ENCODE results near the gene GUCD1. TPM values are rescaled to one million over a fixed set of nuclear protein-coding genes. Genes with fewer than 3 reads are reported as not detected.

Gene GUCD1
- total and polyA plus RNA-seq, 2 of the 13 experiments (the other 11 are each of a cell fraction or from before 2014, with no cell fraction given) = 128 to 245 TPM

- TF ChIP-seq MXD4 (CRISPR knock-in tag; IDR thresholded peaks at IDR 0.05) = peak; percentile 91
- no peak for TF ChIP-seq HMGA1 (CRISPR knock-in tag; conservative IDR thresholded peaks at IDR 0.05)
- no peak for TF ChIP-seq ZNF549 (CRISPR knock-in tag; IDR thresholded peaks at IDR 0.05)
- TF ChIP-seq ZNF839 (CRISPR knock-in tag; IDR thresholded peaks at IDR 0.05; ENCODE audit: borderline replicate concordance) = no peak; the same call in 1 of the 2 replicates
- 0 out of 2 replicates have a peak, but pooled peaks have one; percentile 36 for TF ChIP-seq ZNF768 (CRISPR knock-in tag; IDR thresholded peaks at IDR 0.05)
- TF ChIP-seq ZSCAN21 (CRISPR knock-in tag; IDR thresholded peaks at IDR 0.05; ENCODE audit: borderline replicate concordance) = no peak
- TF ChIP-seq ZNF891 (CRISPR knock-in tag; IDR thresholded peaks at IDR 0.05) = peak; percentile 64; the same call in 1 of the 2 replicates
- peak; percentile 44; the same call in 1 of the 2 replicates for TF ChIP-seq ZNF557 (CRISPR knock-in tag; IDR thresholded peaks at IDR 0.05)
- peak; percentile 53; the same call in 1 of the 2 replicates for TF ChIP-seq SNAPC2 (CRISPR knock-in tag; IDR thresholded peaks at IDR 0.05)
- TF ChIP-seq KLF15 (CRISPR knock-in tag; IDR thresholded peaks at IDR 0.05; ENCODE audit: borderline replicate concordance) = no peak
- TF ChIP-seq TP53 (CRISPR knock-in tag; conservative IDR thresholded peaks at IDR 0.05) = no peak
- TF ChIP-seq ZNF24 (IDR thresholded peaks at IDR 0.05) = peak; percentile 84
- TF ChIP-seq KDM6A (CRISPR knock-in tag; IDR thresholded peaks at IDR 0.05; ENCODE audit: low read depth) = peak; percentile 86
- no peak for TF ChIP-seq ADNP (CRISPR knock-in tag; IDR thresholded peaks at IDR 0.05)
- peak; percentile 41 for TF ChIP-seq MEIS1 (CRISPR knock-in tag; IDR thresholded peaks at IDR 0.05; ENCODE audit: borderline replicate concordance)
- peak; percentile 62 for TF ChIP-seq TAF1 (CRISPR knock-in tag; IDR thresholded peaks at IDR 0.05)
- TF ChIP-seq TCF12 (IDR thresholded peaks at IDR 0.05) = no peak
- TF ChIP-seq TCF12 (CRISPR knock-in tag; IDR thresholded peaks at IDR 0.05) = peak; percentile 96; the same call in 1 of the 2 replicates
- TF ChIP-seq ZNF709 (CRISPR knock-in tag; IDR thresholded peaks at IDR 0.05) = peak; percentile 47; the same call in 1 of the 2 replicates
- peak; percentile 100 for TF ChIP-seq ZMYM2 (CRISPR knock-in tag; IDR thresholded peaks at IDR 0.05)
- no peak for TF ChIP-seq XBP1 (CRISPR knock-in tag; IDR thresholded peaks at IDR 0.05)
- peak; percentile 18; the same call in 1 of the 2 replicates for TF ChIP-seq ZNF12 (CRISPR knock-in tag; IDR thresholded peaks at IDR 0.05)
- 0 out of 2 replicates have a peak, but pooled peaks have one; percentile 19 for TF ChIP-seq ZNF251 (CRISPR knock-in tag; IDR thresholded peaks at IDR 0.05)
- TF ChIP-seq SP1 (IDR thresholded peaks at IDR 0.05) = no peak
- TF ChIP-seq SP1 (CRISPR knock-in tag; IDR thresholded peaks at IDR 0.05) = peak; percentile 66
- peak; percentile 72; the same call in 1 of the 2 replicates for TF ChIP-seq MIXL1 (CRISPR knock-in tag; IDR thresholded peaks at IDR 0.05)
- peak; percentile 33 for TF ChIP-seq SP4 (CRISPR knock-in tag; IDR thresholded peaks at IDR 0.05)
- 0 out of 2 replicates have a peak, but pooled peaks have one; percentile 80 for TF ChIP-seq ZHX1 (CRISPR knock-in tag; IDR thresholded peaks at IDR 0.05; ENCODE audit: low read depth)
- TF ChIP-seq SNAI1 (CRISPR knock-in tag; IDR thresholded peaks at IDR 0.05; ENCODE audit: borderline replicate concordance) = peak; percentile 95; the same call in 1 of the 2 replicates
- no peak; the same call in 1 of the 2 replicates for TF ChIP-seq SSRP1 (CRISPR knock-in tag; IDR thresholded peaks at IDR 0.05)
- TF ChIP-seq REPIN1 (CRISPR knock-in tag; IDR thresholded peaks at IDR 0.05; ENCODE audit: borderline replicate concordance, low read depth) = peak; percentile 91
- peak; percentile 89 for TF ChIP-seq SMAD3 (CRISPR knock-in tag; IDR thresholded peaks at IDR 0.05)
These were observed 4.7 kb downstream of the GUCD1 start (continued) for GRCh38 chr22:24550028-24550901.
